Loucy (cell line): Measurements from ENCODE around the gene PLA2G2E.

Experiments
- H2AFZ ChIP-seq: fragments of 200-600 bp; sonication (generic); 2 replicates; pipeline ENCODE4 v1.6.0; 2016; ENCODE audit warnings: antibody characterized with exemption, mild to moderate bottlenecking, low read length, moderate library complexity
- H3F3A ChIP-seq: fragments of 200-600 bp; 2 replicates; pipeline ENCODE4 v1.6.0; 2016; ENCODE audit warnings: antibody characterized with exemption, low read depth, mild to moderate bottlenecking
- H3K27me3 ChIP-seq: fragments of 200-600 bp; sonication (generic); 2 replicates; pipeline ENCODE4 v1.6.1; 2014; ENCODE audit warnings: low read length, mild to moderate bottlenecking; ENCODE audit not compliant: insufficient read depth, poor library complexity, severe bottlenecking
- H3K36me3 ChIP-seq: fragments of 200-600 bp; sonication (generic); 2 replicates; pipeline ENCODE4 v1.6.1; 2016; ENCODE audit warnings: low read length; ENCODE audit not compliant: insufficient read depth
- H3K4me1 ChIP-seq: fragments of 200-600 bp; sonication (generic); 2 replicates; pipeline ENCODE4 v1.5.1; 2014; ENCODE audit warnings: low read length, mild to moderate bottlenecking; ENCODE audit not compliant: insufficient read depth, poor library complexity, severe bottlenecking
- H3K4me2 ChIP-seq: fragments of 200-600 bp; sonication (generic); 2 replicates; pipeline ENCODE4 v1.6.0; 2014; ENCODE audit warnings: antibody characterized with exemption, low read length, low read depth, mild to moderate bottlenecking; ENCODE audit not compliant: poor library complexity, severe bottlenecking
- H3K4me3 ChIP-seq: fragments of 200-600 bp; sonication (generic); 2 replicates; pipeline ENCODE4 v1.5.1; 2014; ENCODE audit warnings: low read length, mild to moderate bottlenecking, mixed read lengths; ENCODE audit not compliant: poor library complexity, severe bottlenecking
- H3K79me2 ChIP-seq: fragments of 200-600 bp; sonication (generic); 2 replicates; pipeline ENCODE4 v1.6.1; 2014; ENCODE audit warnings: low read length; ENCODE audit not compliant: insufficient read depth
- H3K9ac ChIP-seq: fragments of 200-600 bp; sonication (generic); 2 replicates; pipeline ENCODE4 v1.6.0; 2014; ENCODE audit warnings: mild to moderate bottlenecking, low read depth, low read length, moderate library complexity; ENCODE audit not compliant: poor library complexity, severe bottlenecking
- H3K9me2 ChIP-seq: fragments of 200-600 bp; sonication (generic); replicated peaks from 2 replicates; pipeline ENCODE4 v1.6.1; 2016; ENCODE audit warnings: low read depth, low read length, mixed read lengths
- H3K9me3 ChIP-seq: fragments of 200-600 bp; sonication (generic); 2 replicates; pipeline ENCODE4 v1.6.1; 2014; ENCODE audit warnings: mild to moderate bottlenecking, antibody characterized with exemption, low read length, low read depth; ENCODE audit not compliant: insufficient read depth
- H4K20me1 ChIP-seq: fragments of 200-600 bp; sonication (generic); 2 replicates; pipeline ENCODE4 v1.6.0; 2014; ENCODE audit warnings: antibody characterized with exemption, low read length, mild to moderate bottlenecking; ENCODE audit not compliant: insufficient read depth, poor library complexity, severe bottlenecking
- EZH2phosphoT487 ChIP-seq: fragments of 200-600 bp; IDR thresholded peaks from 2 replicates; pipeline ENCODE4 v1.6.1; 2018; ENCODE audit warnings: antibody characterized with exemption, mild to moderate bottlenecking, moderate library complexity, borderline replicate concordance
- TF ChIP-seq, protein P1 (sequence below): fragments of 200-600 bp; sonication (generic); conservative IDR thresholded peaks from 2 replicates; pipeline ENCODE4 v1.5.1; 2014; ENCODE audit warnings: mild to moderate bottlenecking, antibody characterized with exemption, low read length

The PLA2G2E gene

GRCh38 chr1:19921310-19921709, 2.1 kb downstream of the PLA2G2E start:
- H2AFZ ChIP-seq: no peak overlapping the region
- no peaks in the 10 kb centered on the region for H3K9me2 ChIP-seq
- no peaks in the 10 kb centered on the region for H3K36me3 ChIP-seq
- TF ChIP-seq EZH2phosphoT487: no peak
- TF ChIP-seq, protein P1, sequence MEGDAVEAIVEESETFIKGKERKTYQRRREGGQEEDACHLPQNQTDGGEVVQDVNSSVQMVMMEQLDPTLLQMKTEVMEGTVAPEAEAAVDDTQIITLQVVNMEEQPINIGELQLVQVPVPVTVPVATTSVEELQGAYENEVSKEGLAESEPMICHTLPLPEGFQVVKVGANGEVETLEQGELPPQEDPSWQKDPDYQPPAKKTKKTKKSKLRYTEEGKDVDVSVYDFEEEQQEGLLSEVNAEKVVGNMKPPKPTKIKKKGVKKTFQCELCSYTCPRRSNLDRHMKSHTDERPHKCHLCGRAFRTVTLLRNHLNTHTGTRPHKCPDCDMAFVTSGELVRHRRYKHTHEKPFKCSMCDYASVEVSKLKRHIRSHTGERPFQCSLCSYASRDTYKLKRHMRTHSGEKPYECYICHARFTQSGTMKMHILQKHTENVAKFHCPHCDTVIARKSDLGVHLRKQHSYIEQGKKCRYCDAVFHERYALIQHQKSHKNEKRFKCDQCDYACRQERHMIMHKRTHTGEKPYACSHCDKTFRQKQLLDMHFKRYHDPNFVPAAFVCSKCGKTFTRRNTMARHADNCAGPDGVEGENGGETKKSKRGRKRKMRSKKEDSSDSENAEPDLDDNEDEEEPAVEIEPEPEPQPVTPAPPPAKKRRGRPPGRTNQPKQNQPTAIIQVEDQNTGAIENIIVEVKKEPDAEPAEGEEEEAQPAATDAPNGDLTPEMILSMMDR: no peak
- no peak overlapping the region for H3K4me2 ChIP-seq
- H3K4me3 ChIP-seq: no peak overlapping the region
- no peak overlapping the region for H3K9ac ChIP-seq
- H3K4me1 ChIP-seq: no peaks in the 10 kb centered on the region
- H3F3A ChIP-seq: no peaks in the 10 kb centered on the region
- no peaks in the 10 kb centered on the region for H3K79me2 ChIP-seq
- no peaks in the 10 kb centered on the region for H4K20me1 ChIP-seq
- H3K27me3 ChIP-seq: no peaks in the 10 kb centered on the region
- H3K9me3 ChIP-seq: no peaks in the 10 kb centered on the region

DNA sequence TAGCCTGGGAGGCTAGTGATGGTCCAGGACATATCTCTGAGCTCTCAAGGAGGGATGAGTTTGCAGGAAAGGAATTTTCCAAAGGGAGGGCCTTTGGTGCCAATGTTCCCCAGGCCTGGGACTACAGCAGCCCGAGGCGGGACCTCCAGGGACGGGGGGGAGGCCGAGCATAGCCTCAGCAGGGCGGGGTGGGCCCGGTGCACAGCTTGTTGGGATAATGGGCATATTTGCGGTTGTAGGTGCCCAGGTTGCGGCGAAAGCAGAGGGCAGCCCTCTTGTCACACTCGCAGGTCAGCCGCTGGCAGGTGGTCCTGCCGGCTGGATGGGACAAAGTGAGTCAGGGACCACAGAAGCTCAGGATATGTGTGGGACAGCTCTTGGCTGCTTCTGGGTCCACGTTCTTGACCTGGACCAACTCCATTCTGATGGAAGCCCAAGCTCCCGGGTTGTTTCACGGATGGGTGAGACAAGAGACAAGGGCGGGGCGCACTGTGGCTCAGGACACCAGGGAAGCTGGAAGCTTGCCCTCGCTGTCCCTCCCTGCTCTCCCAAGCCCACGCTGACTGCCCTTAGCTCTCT, 3.2 kb downstream of the PLA2G2E start:
- no peak overlapping the region for H3K9ac ChIP-seq
- no peaks in the 10 kb centered on the region for H3F3A ChIP-seq
- H3K4me3 ChIP-seq: no peak overlapping the region
- no peaks in the 10 kb centered on the region for H3K79me2 ChIP-seq
- H3K9me2 ChIP-seq: no peaks in the 10 kb centered on the region
- H3K27me3 ChIP-seq: no peaks in the 10 kb centered on the region
- H3K9me3 ChIP-seq: no peaks in the 10 kb centered on the region
- no peaks in the 10 kb centered on the region for H3K4me1 ChIP-seq
- no peak overlapping the region for H3K4me2 ChIP-seq
- H4K20me1 ChIP-seq: no peaks in the 10 kb centered on the region
- H2AFZ ChIP-seq: no peak overlapping the region
- H3K36me3 ChIP-seq: peaks cover under 1% of the 10 kb centered on the region; the same call in 1 of the 2 replicates
- no peak for TF ChIP-seq EZH2phosphoT487
- TF ChIP-seq, protein P1: no peak

DNA sequence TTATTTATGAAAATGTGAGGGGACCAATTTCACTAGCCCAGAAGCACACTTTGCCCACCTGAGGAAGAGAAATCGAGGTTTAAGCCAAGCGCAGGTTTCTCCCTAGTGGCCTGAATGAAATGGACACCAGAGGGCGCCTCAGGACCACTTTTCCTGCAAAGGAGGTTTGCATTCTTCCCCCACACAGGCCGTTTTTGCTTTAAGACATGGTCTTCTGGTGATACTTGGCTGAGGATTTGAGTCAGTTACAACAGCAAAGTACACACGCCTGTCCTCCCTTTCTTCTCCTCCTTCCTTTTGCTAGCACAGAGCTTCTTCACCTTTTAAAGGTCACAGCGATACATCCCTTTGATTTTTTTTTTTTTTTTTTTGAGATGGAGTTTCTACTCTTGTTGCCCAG, 5.4 kb downstream of the PLA2G2E start:
- H3K9ac ChIP-seq: no peak overlapping the region
- TF ChIP-seq, protein P1: peak; percentile 95
- no peak for TF ChIP-seq EZH2phosphoT487
- no peaks in the 10 kb centered on the region for H3K9me3 ChIP-seq
- no peaks in the 10 kb centered on the region for H3K4me1 ChIP-seq
- no peak overlapping the region for H3K4me3 ChIP-seq
- no peaks in the 10 kb centered on the region for H3K9me2 ChIP-seq
- no peaks in the 10 kb centered on the region for H3K79me2 ChIP-seq
- H2AFZ ChIP-seq: no peak overlapping the region
- H3K27me3 ChIP-seq: no peaks in the 10 kb centered on the region
- no peak overlapping the region for H3K4me2 ChIP-seq
- peaks cover 22% of the 10 kb centered on the region; the same call in 1 of the 2 replicates for H3K36me3 ChIP-seq
- no peaks in the 10 kb centered on the region for H3F3A ChIP-seq
- no peaks in the 10 kb centered on the region for H4K20me1 ChIP-seq
